Gastroesophageal sphincter (tissue), 3 donors: ENCODE data around the gene RCSD1.

Experiments used
- POLR2A ChIP-seq, 2 donors: fragments of 450-650 bp; IDR thresholded peaks; one replicate each; pipeline ENCODE4 v1.6.1; 2017; ENCODE audit warnings: antibody characterized with exemption in 2 of 2, mild to moderate bottlenecking in 2 of 2, moderate library complexity in 1 of 2
- TF ChIP-seq, protein P1 (sequence below), 4 experiments: fragments of 200-600 bp in 2 of 4; fragments of 450-650 bp in 2 of 4; sonication (generic) in 1 of 4; IDR thresholded peaks; one replicate each; pipeline ENCODE4 v1.5.1; 2017 to 2019; ENCODE audit warnings: antibody characterized with exemption in 4 of 4, mild to moderate bottlenecking in 2 of 4, moderate library complexity in 2 of 4

DNA sequence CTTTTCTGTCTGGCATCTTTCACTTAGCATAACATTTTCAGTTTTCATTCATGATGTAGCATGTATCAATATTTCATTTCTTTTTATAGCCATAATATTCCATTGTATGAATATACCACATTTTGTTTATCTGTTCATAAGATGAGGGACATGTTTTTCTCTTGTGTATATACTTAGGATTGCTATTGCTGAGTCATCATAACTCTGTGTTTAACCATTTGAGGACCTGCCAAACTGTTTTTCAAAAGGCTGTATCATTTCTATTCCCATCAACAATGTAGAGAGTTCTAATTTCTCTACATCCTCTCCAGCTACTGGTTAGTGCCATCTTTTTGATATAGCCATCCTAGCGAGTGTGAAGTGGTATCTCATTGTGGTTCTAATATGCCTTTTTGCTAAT, 118.0 kb downstream of the RCSD1 start:
- TF ChIP-seq POLR2A (IDR thresholded peaks at IDR 0.05): no peak
- TF ChIP-seq, protein P1, sequence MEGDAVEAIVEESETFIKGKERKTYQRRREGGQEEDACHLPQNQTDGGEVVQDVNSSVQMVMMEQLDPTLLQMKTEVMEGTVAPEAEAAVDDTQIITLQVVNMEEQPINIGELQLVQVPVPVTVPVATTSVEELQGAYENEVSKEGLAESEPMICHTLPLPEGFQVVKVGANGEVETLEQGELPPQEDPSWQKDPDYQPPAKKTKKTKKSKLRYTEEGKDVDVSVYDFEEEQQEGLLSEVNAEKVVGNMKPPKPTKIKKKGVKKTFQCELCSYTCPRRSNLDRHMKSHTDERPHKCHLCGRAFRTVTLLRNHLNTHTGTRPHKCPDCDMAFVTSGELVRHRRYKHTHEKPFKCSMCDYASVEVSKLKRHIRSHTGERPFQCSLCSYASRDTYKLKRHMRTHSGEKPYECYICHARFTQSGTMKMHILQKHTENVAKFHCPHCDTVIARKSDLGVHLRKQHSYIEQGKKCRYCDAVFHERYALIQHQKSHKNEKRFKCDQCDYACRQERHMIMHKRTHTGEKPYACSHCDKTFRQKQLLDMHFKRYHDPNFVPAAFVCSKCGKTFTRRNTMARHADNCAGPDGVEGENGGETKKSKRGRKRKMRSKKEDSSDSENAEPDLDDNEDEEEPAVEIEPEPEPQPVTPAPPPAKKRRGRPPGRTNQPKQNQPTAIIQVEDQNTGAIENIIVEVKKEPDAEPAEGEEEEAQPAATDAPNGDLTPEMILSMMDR (IDR thresholded peaks at IDR 0.05): no peak
